Stimulated activated CD4-positive, alpha-beta T cell treated with anti-CD3 and anti-CD28 coated beads, Interleukin-1b, Interleukin-23, amount 100 ng/mL, for 4 hours (primary cell): Measurements from ENCODE around the gene NEUROD6.

Experiments
- DNase-seq, 2 donors: peaks; one replicate each; pipeline ENCODE4 v3.0.0-alpha.2; 2020; ENCODE audit warnings: low read depth in 2 of 2

The NEUROD6 gene

DNA sequence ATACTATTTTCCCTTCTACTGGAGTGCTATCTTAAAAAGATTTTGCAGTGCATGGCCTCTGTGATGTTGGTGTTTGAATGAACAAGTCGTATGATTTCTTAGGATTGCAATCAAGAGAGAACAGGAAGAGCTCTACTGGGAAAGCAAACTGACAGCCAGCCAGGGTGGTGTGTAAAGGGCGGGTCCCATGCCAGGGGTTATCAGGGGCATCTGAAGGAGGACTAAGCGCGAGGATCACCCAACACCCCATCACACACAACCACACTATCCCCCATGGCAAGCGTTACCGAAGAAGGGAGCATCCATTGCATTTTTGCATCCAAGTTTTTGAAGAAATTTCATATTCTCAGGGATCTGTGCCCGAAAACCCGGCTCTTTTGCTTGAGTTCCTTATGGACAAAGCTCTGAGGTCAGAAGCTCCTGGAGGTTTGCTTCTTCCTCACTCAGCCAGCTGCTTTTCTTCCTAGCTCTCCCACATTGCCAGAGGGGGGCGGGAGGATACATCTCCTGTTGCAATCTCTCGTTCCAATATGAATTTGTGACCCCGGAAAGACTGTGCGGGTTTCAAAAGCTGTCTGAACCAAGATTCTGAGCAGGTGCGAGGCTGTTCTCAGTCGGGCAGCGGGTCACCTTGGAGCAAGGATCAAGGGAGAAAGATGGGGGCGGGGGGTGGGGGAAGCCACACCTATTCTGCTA, 5.2 kb downstream of the NEUROD6 start:
- DNase-seq: no peak

DNA sequence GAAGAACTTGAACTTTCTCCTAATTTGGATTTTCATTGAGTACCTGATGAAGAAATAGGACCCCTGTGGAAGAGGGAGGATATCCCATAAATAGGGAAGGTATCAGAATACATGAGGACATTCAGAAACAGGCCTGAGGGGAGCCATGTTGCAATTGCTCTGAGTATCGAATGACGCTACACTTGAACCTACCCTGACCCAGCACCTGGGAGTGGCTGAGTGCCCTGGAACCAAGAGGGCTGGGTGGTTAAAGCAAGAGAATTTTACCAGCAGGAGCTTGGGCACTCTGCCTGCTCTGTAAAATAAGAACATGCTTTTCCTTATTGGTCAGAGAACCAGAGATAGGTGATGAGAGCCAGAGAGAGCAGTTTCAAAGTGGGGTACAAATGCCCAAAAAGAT, 7.2 kb downstream of the NEUROD6 start:
- no peak for DNase-seq

DNA sequence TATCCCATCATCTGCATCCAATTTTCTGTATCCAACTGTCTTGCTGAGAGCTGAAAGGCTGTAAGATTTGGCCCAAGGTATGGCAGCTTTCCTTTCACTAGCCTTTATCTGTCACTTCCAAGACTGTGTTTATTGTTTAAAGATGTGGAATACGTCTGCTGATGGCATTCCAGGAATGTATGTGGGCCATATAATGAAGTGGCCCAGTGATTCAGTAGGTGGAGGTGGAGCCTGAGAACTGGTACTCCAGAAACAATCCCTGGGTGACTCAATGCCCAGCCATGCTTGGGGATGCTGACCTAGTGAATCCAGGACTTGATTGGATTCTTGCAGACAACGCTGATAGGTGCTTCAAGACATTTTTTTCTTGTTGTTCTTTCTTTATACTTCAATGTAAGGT, 13.5 kb downstream of the NEUROD6 start:
- no peak for DNase-seq

DNA sequence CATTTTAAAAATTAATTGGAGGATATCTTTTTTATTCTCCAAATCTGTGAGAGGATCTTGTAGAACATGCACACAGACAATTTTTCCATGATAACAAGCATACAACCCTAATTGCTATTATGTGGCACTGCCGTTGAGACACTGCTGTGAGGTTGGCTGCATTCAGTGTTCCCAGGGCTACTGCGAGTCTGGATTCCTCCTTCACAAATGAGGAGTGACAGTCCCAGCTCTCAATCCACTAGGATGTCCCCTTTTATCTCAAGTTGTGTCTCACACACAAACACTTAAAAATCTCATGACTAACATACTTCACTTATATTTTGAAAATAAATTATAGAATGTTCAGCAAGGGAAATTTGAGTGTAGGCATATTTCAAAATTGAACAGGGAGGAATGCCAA, 14.1 kb downstream of the NEUROD6 start:
- DNase-seq: no peak

DNA sequence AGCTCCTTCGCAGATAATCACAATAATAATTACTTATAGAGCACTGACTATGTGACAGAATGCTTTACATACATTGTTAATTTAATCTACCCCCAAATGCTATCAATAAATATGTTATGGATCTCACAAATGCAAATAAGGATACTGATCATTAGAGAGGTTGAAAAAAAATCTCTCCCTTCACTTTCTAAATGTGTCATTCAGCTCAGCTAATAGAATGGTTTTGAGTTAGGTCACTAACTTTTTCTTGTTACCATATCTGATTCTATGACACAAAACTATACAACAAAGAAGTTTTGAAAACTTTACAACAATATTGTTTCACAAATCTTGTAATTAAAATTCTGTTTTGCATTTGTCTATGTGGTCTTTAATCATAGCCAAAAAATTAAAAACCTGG, 17.4 kb downstream of the NEUROD6 start:
- DNase-seq: no peak

DNA sequence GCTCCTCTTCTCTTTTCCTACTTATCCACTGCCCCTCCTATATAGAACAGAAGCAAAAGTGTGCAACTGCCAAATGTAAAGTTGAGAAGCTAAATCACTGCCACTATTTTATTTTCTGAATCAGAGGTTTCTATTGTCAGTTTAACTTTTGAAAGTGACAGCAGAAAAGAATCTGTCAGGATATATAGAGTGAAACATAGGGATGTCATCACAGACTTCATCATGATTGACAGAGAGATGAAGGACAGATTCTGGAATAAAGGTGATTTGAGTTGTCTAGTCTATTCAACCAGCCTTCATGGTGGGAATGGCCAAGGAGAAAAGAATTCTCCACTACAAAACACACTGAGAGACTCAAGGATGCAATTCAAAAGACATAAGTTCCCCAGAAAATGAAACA, 19.9 kb downstream of the NEUROD6 start:
- DNase-seq: no peak

DNA sequence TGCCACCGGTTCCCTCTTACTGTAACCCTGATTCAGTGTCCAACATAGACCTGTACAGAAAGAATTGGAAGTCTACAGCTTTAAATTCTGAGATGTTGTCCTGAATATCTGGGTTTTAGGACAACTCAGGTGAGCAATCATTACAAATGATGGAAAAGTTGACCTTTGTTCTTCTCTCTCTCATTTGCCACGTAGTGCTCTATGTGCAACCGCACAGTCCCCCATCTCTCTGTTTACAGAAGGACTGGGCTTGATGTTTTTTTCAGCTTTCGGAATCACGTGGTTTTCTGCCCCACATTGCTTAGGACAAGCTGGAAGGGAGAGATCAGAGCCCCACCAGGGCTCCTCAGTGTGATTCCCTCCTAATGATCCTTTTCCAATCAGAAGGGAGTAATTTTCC, 22.2 kb downstream of the NEUROD6 start:
- no peak for DNase-seq

DNA sequence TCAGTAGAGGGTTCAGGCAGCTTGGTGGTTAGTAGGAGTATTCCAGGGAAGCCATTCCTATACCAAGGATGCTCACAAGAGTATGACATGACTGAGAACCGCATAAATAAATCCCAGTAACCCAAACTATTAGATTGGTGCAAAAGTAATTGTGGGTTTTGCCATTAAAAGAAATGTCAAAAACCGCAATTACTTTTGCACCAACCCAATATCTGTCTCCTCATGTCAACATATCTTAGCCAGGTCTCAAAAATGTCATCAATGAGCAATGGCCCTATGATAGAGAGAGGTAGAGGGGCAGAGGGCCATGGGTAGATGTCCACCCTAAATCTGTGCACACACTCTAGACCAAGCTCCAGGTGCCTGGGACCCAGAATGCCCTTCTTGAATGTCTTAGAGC, 23.6 kb downstream of the NEUROD6 start:
- no peak for DNase-seq

DNA sequence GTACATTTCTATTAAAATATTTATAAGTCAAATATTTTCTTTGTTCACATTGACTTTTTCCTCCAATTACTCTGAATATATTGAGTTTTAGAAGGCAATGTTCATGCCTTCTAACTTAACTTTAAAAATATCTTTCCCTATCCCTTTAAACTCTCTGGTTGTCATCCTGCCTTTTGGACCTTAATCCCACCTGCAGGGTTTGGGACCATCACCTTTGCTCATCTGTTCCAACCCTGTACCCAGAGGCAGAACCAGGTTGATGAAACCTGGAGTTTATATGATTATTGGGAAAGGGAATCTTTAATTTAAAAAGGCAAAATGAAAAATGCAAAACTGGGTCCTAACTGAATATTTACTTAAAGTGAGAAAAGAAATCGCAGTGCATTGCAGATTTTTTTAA, 24.8 kb downstream of the NEUROD6 start:
- DNase-seq: no peak

DNA sequence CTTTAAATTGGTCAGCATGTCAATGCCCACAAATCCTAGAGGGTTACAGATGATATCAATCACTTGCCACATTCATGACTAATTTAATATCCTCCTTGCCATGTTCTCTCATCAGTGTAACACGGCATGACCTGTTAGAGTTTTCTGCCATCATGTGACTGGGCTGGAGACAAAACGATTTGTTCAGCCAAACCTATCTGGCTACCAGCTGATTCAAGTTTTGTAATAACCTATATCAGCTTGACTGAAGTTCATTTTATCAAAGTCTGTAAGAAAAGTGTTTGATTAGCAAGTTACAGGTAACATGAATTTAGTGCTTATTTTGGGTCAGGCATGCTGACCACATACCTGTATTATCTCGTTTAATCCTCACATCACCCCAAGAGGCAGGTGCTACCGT, 25.7 kb downstream of the NEUROD6 start:
- DNase-seq: no peak

DNA sequence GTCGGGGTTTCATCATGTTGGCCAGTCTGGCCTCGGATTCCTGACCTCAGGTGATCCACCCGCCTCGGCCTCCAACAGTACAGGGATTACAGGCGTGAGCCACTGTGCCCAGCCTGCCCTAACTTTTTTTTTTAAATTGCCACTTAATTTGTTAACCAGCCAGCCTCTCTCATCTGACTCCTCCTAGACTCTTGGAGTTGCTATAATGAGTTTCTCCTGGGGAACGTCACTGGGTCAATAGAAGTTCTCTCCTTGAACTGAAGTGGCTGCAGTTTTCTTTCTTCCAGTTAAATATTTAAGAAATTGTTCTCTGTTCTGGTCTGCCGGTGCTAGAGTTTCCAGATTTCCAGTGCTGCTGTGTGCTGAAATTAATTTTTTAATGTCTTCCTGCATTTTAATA, 27.6 kb downstream of the NEUROD6 start:
- DNase-seq: no peak

DNA sequence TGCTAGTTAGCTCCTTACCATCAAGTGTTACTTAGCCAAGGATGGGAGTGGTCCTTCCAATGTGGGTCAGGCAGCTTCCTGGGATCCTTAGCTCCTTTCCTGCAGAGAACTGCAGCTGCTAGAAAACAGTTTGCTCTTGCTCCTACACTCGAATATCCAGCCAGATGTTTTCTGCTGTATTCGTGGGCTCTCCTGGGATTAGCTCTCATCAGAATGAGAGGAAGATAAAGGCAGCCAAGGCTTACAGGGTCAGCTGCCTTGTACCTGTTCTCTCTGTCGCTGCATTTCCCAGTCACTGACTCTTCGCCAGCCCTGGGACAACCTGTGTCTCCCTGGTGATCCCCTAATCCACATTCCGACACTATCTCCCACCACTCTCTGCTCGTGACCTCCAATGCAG, 29.0 kb downstream of the NEUROD6 start:
- no peak for DNase-seq

DNA sequence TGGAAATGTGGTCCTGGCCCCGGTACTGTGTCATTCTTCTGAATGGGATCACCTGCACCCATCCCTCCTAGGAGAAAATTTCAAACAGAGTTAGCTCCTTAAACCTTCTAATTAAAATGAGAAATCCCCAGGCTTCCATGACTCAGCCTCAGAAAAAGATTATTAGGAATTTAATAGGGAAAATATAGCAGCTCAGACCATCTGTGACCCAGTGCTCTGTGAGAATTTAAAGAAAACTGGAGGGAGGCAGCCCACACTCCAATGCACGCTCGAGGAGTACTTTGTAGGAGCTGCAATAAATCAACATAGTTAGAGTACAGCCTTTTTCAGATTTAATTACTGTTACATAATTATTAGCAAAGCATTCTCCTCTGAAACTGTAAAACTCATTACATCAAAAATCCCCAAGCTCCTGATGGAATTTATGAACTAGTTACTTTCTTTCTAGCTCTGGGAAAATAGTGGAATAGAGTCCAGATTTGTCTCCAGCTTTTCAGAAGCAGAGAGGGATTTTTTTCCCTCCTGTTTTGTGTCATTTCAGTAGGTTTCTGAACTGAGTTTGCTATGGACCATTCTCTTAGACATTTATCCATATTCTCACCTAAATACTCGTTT, 30.1 kb downstream of the NEUROD6 start:
- no peak for DNase-seq

DNA sequence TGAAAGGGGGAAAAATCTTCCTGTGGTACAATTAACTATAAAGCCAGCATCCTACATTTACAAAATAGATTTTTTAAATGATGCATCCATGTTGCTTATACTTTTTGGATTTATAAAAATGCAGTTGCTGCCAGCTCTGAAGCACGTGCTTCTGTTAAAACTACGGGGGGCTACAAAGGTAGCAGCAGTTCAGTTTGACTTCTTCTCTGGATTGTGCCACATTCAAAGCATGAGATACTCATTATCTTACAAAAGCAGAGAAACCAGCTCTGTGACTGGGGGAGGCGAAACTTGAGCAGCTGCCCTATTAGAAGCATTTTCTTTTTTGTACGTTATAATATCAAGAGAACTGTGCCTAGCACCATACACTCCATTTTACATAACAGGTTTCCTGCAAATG, 31.1 kb downstream of the NEUROD6 start:
- no peak for DNase-seq

DNA sequence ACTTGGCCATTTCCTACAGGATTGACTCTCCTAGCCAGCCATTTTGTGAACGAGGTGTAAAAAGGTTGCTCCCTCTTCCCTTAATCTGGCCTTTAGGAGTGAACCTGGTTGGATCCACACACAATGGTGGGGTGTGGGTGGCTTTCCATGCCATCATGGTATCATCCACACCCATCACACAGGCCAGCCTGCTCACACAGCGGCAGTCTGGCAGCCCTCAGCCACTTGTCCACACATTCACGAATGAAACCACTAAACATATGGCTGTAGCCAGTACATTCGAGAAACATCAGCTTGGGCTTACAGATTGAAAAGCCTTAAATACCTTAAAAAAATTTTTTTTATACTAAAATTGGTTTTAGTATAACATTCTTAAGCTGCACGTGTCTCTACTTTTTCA, 31.9 kb downstream of the NEUROD6 start:
- DNase-seq: no peak

DNA sequence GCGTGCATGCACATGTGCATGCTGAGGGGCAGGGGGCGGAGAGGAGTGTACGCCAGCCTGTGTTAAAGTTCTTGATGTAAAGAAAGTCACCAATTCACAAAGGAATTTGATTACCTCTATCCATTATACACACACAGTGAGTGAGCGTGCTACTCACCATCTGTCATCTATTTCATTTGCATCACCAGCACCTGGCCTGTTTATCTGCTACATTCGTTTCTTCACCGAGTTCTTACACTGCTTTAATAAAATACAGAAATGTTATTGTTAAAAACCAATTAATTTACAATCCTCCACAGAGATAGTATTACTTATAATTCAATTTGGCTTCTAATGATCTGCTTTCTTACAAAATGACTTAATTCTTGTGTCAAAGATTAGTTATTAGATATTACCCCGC, 32.6 kb downstream of the NEUROD6 start:
- no peak for DNase-seq

DNA sequence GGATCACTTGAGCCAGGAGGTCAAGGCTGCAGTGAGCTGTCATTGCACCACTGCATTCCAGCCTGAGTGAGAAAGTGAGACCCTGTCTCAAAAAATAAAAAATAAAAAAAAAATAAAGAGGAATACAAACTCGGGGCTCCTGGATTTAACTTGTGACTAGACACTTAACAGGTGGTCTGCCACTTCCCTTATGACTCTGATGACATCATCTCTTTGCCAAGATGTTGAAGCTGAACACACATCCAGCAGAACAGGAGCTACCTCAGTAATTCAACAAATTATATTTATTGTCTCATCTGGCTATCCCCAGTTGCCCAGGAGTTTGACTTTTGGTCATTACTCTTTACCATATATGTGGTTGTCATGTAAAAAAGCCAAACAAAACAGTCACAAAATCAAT, 35.3 kb downstream of the NEUROD6 start:
- DNase-seq: no peak

DNA sequence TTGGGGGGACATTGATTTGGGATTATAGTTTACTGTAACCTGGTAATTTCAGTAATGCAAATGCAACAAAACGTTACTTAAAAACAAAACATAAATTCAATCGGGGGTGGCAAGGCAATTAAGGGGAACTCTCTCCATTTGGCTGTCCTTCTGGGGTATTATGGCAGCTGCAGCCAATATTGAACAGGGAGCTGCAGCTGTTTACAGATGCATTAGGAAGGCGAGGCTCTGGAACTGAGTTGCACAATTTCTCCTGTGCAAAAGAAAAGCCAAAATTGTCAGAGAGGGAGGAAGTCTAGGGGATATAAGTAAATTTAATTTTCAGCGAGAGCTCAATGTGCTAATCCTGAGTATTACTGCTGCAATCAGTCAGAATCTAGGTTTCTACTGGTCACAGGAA, 36.1 kb downstream of the NEUROD6 start:
- no peak for DNase-seq

DNA sequence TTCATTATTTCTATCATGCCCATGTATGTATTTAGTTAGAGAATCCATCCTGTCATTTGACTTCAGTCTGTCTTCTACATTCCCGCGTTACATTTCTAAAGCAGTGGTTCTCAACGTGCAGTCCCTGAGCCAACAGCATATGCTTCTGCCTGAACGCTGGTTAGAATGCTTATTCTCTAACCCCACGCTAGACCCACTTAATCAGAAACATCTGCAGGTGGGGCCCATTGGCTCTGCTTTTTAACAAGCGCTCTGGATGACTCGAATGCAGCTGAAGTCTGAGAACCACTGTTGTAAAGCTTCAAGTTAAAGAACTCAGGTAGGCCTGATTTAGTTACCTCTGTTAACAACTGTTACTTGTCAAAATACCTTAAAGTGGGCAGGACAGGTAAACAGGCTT, 38.2 kb downstream of the NEUROD6 start:
- DNase-seq: no peak

DNA sequence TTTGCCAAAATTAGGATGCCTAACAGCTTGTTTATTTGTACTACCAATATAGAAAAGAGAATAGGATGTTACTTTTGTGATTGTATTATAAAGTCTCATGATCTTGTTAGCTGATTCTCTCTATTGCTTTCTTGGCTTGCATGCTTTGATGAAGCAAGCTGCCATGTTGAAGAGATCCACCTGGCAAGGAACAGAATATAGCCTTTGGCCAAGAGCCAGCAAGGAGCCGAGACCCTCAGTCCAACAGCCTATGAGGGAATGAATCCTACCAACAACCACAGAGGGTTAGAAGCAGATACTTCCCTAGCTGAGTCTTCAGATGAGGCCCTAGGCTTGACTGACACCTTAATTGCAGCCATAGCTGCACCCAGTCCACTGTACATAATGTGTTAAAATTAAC, 41.2 kb downstream of the NEUROD6 start:
- DNase-seq: no peak

DNA sequence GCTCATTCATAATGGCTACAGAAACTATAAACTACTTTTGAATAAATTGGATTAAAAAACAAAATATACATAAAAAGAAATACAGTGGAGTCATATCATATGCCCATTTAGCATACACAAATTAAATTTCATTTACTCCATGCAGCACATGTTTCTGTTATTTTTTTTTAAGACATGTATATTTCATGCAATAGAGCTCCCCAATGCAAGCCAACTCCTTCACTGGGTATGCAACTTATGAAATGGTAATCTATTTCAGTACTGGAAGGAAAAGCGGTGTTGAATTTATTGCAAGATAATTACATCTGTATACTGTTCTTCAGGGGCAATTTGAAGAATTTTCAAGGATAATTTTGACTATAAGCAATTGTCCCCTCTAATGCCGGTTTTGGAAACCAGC, 49.9 kb downstream of the NEUROD6 start:
- no peak for DNase-seq
